GM23338 (cell line): Measurements from ENCODE around the gene HEBP1. TPM values are rescaled to one million over a fixed set of nuclear protein-coding genes. Genes with fewer than 3 reads are reported as not detected.

Source experiments
- ATAC-seq: fragments of 200-7000 bp; cut with Tn5 transposase; 3 replicates; pipeline ENCODE4 v1.9.1; 2020
- DNase-seq: peaks from one replicate; pipeline ENCODE4 v3.0.0-alpha.2; 2015; ENCODE audit warnings: low spot score
- H2AFZ ChIP-seq: fragments of 200-600 bp; sonication (generic); 2 replicates; pipeline ENCODE4 v1.8.0; 2016; ENCODE audit warnings: antibody characterized with exemption, mild to moderate bottlenecking, moderate library complexity
- H3F3A ChIP-seq: fragments of 200-600 bp; sonication (generic); replicated peaks from 2 replicates; pipeline ENCODE4 v1.8.0; 2017; ENCODE audit warnings: antibody characterized with exemption, mixed run types, low read depth
- H3K27ac ChIP-seq: fragments of 200-600 bp; sonication (generic); 2 replicates; pipeline ENCODE4 v1.6.1; 2016; ENCODE audit warnings: low read depth
- H3K27me3 ChIP-seq: fragments of 200-600 bp; sonication (generic); 2 replicates; pipeline ENCODE4 v1.8.0; 2016; ENCODE audit warnings: mild to moderate bottlenecking, mixed run types, moderate library complexity; ENCODE audit not compliant: insufficient read depth
- H3K36me3 ChIP-seq: fragments of 200-600 bp; sonication (generic); 2 replicates; pipeline ENCODE4 v1.8.0; 2016; ENCODE audit warnings: mild to moderate bottlenecking; ENCODE audit not compliant: insufficient read depth
- H3K4me1 ChIP-seq: fragments of 200-600 bp; sonication (generic); 2 replicates; pipeline ENCODE4 v1.8.0; 2016; ENCODE audit warnings: mild to moderate bottlenecking, moderate library complexity; ENCODE audit not compliant: insufficient read depth
- H3K4me2 ChIP-seq: fragments of 200-600 bp; sonication (generic); 2 replicates; pipeline ENCODE4 v1.7.1; 2017; ENCODE audit warnings: mixed run types
- H3K4me3 ChIP-seq: fragments of 200-600 bp; sonication (generic); 2 replicates; pipeline ENCODE4 v1.6.1; 2016; ENCODE audit warnings: mixed run types
- H3K79me2 ChIP-seq: fragments of 200-600 bp; sonication (generic); replicated peaks from 2 replicates; pipeline ENCODE4 v1.8.0; 2017; ENCODE audit warnings: mild to moderate bottlenecking; ENCODE audit not compliant: insufficient read depth
- H3K9me2 ChIP-seq: fragments of 200-600 bp; sonication (generic); 2 replicates; pipeline ENCODE4 v1.8.0; 2017; ENCODE audit not compliant: insufficient read depth
- H4K20me1 ChIP-seq: fragments of 200-600 bp; sonication (generic); replicated peaks from 2 replicates; pipeline ENCODE4 v1.8.0; 2017; ENCODE audit warnings: mild to moderate bottlenecking; ENCODE audit not compliant: insufficient read depth
- H3K27ac Mint-ChIP-seq: 2 replicates; pipeline ENCODE4 v1.8.0; 2020; ENCODE audit warnings: inconsistent platforms, mild to moderate bottlenecking, moderate library complexity, mixed read lengths
- H3K27me3 Mint-ChIP-seq: 3 replicates; pipeline ENCODE4 v1.8.0; 2022; ENCODE audit warnings: low read depth, mild to moderate bottlenecking, moderate library complexity, mixed read lengths, inconsistent platforms; ENCODE audit not compliant: insufficient read depth, poor library complexity
- H3K36me3 Mint-ChIP-seq: 3 replicates; pipeline ENCODE4 v1.8.0; 2021; ENCODE audit warnings: low read depth, mild to moderate bottlenecking, inconsistent platforms, moderate library complexity, mixed read lengths
- H3K4me1 Mint-ChIP-seq: 3 replicates; pipeline ENCODE4 v1.8.0; 2020; ENCODE audit warnings: mild to moderate bottlenecking, inconsistent platforms, mixed read lengths
- H3K4me3 Mint-ChIP-seq: 3 replicates; pipeline ENCODE4 v1.8.0; 2021; ENCODE audit warnings: moderate library complexity, mild to moderate bottlenecking, inconsistent platforms, mixed read lengths
- H3K9me3 Mint-ChIP-seq: 3 replicates; pipeline ENCODE4 v1.8.0; 2020; ENCODE audit warnings: moderate library complexity, mild to moderate bottlenecking, inconsistent platforms, mixed read lengths
- CREB1 ChIP-seq: fragments of 250-450 bp; sonication (Bioruptor Pico); IDR thresholded peaks from 2 replicates; pipeline ENCODE4 v1.5.0; 2020; ENCODE audit warnings: low read depth, mild to moderate bottlenecking, moderate library complexity
- CTCF ChIP-seq, 2 experiments: fragments of 200-600 bp in 1 of 2; sonication (generic) in 1 of 2; conservative IDR thresholded peaks; 2 replicates each; pipeline versions ENCODE4 v1.5.1 to v1.6.1; 2016 to 2017; ENCODE audit warnings: antibody characterized with exemption in 2 of 2, low read depth in 2 of 2, mild to moderate bottlenecking in 2 of 2, moderate library complexity in 1 of 2
- ETS1 ChIP-seq: IDR thresholded peaks from 2 replicates; pipeline ENCODE4 v1.6.1; 2016; ENCODE audit warnings: antibody characterized with exemption
- EZH2 ChIP-seq: fragments of 200-600 bp; sonication (generic); IDR thresholded peaks from one replicate; pipeline ENCODE4 v1.8.0; 2017; ENCODE audit warnings: antibody characterized with exemption, mild to moderate bottlenecking, low read depth; ENCODE audit not compliant: unreplicated experiment
- EZH2phosphoT487 ChIP-seq: fragments of 200-600 bp; sonication (generic); IDR thresholded peaks from one replicate; pipeline ENCODE4 v1.8.1; 2018; ENCODE audit warnings: antibody characterized with exemption; ENCODE audit not compliant: unreplicated experiment
- JUNB ChIP-seq: IDR thresholded peaks from one replicate; pipeline ENCODE4 v1.6.1; 2016; ENCODE audit warnings: antibody characterized with exemption; ENCODE audit not compliant: unreplicated experiment
- NANOG ChIP-seq: IDR thresholded peaks from 2 replicates; pipeline ENCODE4 v1.6.1; 2016; ENCODE audit warnings: antibody characterized with exemption, borderline replicate concordance
- POLR2AphosphoS5 ChIP-seq: IDR thresholded peaks from 2 replicates; pipeline ENCODE4 v1.6.1; 2016; ENCODE audit warnings: antibody characterized with exemption, low read depth
- REST ChIP-seq: IDR thresholded peaks from one replicate; pipeline ENCODE4 v1.6.1; 2018; ENCODE audit warnings: antibody characterized with exemption; ENCODE audit not compliant: unreplicated experiment
- STAT1 ChIP-seq: IDR thresholded peaks from one replicate; pipeline ENCODE4 v1.6.1; 2016; ENCODE audit warnings: antibody characterized with exemption; ENCODE audit not compliant: unreplicated experiment
- ZNF114 ChIP-seq: fragments of 250-450 bp; sonication (Bioruptor Pico); IDR thresholded peaks from 2 replicates; pipeline ENCODE4 v1.5.0; 2020; ENCODE audit warnings: mild to moderate bottlenecking, moderate library complexity
- ZNF331 ChIP-seq: fragments of 250-450 bp; sonication (Bioruptor Pico); IDR thresholded peaks from 2 replicates; pipeline ENCODE4 v1.5.0; 2020; ENCODE audit warnings: low read depth, mild to moderate bottlenecking, moderate library complexity
- ZNF462 ChIP-seq: fragments of 250-450 bp; sonication (Bioruptor Pico); IDR thresholded peaks from 2 replicates; pipeline ENCODE4 v1.5.0; 2020; ENCODE audit warnings: mild to moderate bottlenecking, moderate library complexity
- polyA plus RNA-seq: library from polyadenylated mRNA; unstranded; fragments of >200 nt; fragmentation: Nextera tagmentation; extraction: Ambion mirVana; gene quantifications from 2 replicates; pipeline ENCODE4 v1.2.1, GENCODE V29; 2016
- total RNA-seq: library from RNA; depleted of rRNA; stranded (reverse); fragments of >200 nt; shearing (Covaris generic); gene quantifications from 2 replicates; pipeline ENCODE4 v1.2.3, GENCODE V29; 2014

The HEBP1 gene
- total and polyA plus RNA-seq, 2 experiments from 2014 or later, result 25.2 to 45.1 TPM

- Histone ChIP-seq H3K4me1 (peaks cover 16% of the 10 kb centered on the region), H2AFZ (no peak overlapping the region), H3K4me2 (no peak overlapping the region), H3K9me2 (no peaks in the 10 kb centered on the region), H3K4me3 (no peak overlapping the region), H3K36me3 (no peaks in the 10 kb centered on the region), H3F3A (no peaks in the 10 kb centered on the region), H3K79me2 (no peaks in the 10 kb centered on the region), H4K20me1 (no peaks in the 10 kb centered on the region), H3K27ac (no peak overlapping the region), H3K27me3 (no peaks in the 10 kb centered on the region)
- Mint-ChIP-seq H3K9me3 (no peaks in the 10 kb centered on the region), H3K4me3 (no peak overlapping the region), H3K4me1 (peaks cover 25% of the 10 kb centered on the region), H3K36me3 (no peaks in the 10 kb centered on the region), H3K27ac (no peak overlapping the region), H3K27me3 (no peaks in the 10 kb centered on the region)
- TF ChIP-seq STAT1 (no peak), JUNB (no peak), ZNF331 (CRISPR knock-in tag) (no peak), ZNF114 (CRISPR knock-in tag) (no peak), REST (no peak), CTCF (conservative IDR thresholded peaks at IDR 0.05; ENCODE audit: low read depth in 2 of 2) (no peak), ZNF462 (CRISPR knock-in tag) (no peak), EZH2 (no peak), CREB1 (CRISPR knock-in tag) (no peak), EZH2phosphoT487 (no peak), ETS1 (no peak), POLR2AphosphoS5 (no peak), NANOG (no peak)
- ATAC-seq (no peak), DNase-seq (no peak)
These were observed 27.4 kb upstream of the HEBP1 start for GRCh38 chr12:13027508-13027907.
